Kidney (tissue), 14 donors: ENCODE data around the gene HDAC10. TPM values are rescaled to one million over a fixed set of nuclear protein-coding genes. Genes with fewer than 3 reads are reported as not detected.

Experiments
- DNase-seq, 5 donors: peaks; one replicate each; pipeline ENCODE4 v3.0.0-alpha.2; 2013 to 2020
- FAIRE-seq: peaks from 2 replicates; lab custom pipeline; 2012; peaks lifted over from hg19 to GRCh38; lab: Jason Lieb, UNC
- H3K27ac ChIP-seq, 2 donors: one replicate each; pipeline ENCODE4 v1.7.0; 2013; ENCODE audit warnings: low read depth in 2 of 2, low read length in 2 of 2, inconsistent platforms in 1 of 2
- H3K27me3 ChIP-seq: one replicate; pipeline ENCODE4 v1.7.1; 2013; ENCODE audit warnings: low read length, inconsistent platforms; ENCODE audit not compliant: control insufficient read depth, insufficient read depth
- H3K36me3 ChIP-seq, 3 donors: one replicate each; pipeline versions ENCODE4 v1.7.0 to v1.7.1; 2013; ENCODE audit warnings: low read length in 3 of 3, control low read depth in 1 of 3, inconsistent platforms in 1 of 3; ENCODE audit not compliant: insufficient read depth in 3 of 3, control insufficient read depth in 2 of 3
- H3K4me1 ChIP-seq, 3 donors: one replicate each; pipeline versions ENCODE4 v1.7.0 to v1.7.1; 2013; ENCODE audit warnings: low read length in 3 of 3, inconsistent platforms in 1 of 3, low read depth in 1 of 3; ENCODE audit not compliant: control insufficient read depth in 2 of 3, insufficient read depth in 2 of 3
- H3K4me3 ChIP-seq, 3 donors: one replicate each; pipeline versions ENCODE4 v1.7.0 to v1.8.1; 2013; ENCODE audit warnings: low read length in 3 of 3, control low read depth in 1 of 3, inconsistent platforms in 1 of 3
- H3K9ac ChIP-seq, 3 donors: one replicate each; pipeline versions ENCODE4 v1.7.0 to v1.7.1; 2013; ENCODE audit warnings: low read length in 3 of 3, control low read depth in 1 of 3, inconsistent platforms in 1 of 3
- H3K9me3 ChIP-seq, 3 donors: one replicate each; pipeline versions ENCODE4 v1.7.0 to v1.7.1; 2013; ENCODE audit warnings: low read length in 3 of 3, control low read depth in 1 of 3, inconsistent platforms in 1 of 3; ENCODE audit not compliant: control insufficient read depth in 2 of 3, insufficient read depth in 1 of 3
- CTCF ChIP-seq: IDR thresholded peaks from 3 replicates; pipeline ENCODE4 v1.5.1; 2012; ENCODE audit warnings: mild to moderate bottlenecking, moderate library complexity, borderline replicate concordance; ENCODE audit not compliant: insufficient read depth; ENCODE audit errors: extremely low read depth
- intact Hi-C: fragments of 100-400 bp; cut with DNase I; formaldehyde crosslinking; loops from one replicate; pipeline ENCODE4 v1.11.1; 2022
- polyA plus RNA-seq: library from polyadenylated mRNA; stranded (reverse); fragments of 350-450 nt; fragmentation: Illumina TruSeq; extraction: RNeasy Lipid Tissue Mini Kit (QIAGEN cat#74804); gene quantifications from one replicate; pipeline ENCODE4 v1.2.3, GENCODE V29; 2014; ENCODE audit warnings: low read depth, low replicate concordance; ENCODE audit not compliant: insufficient read depth
- total RNA-seq: library from RNA; stranded (reverse); fragmentation: NEBNext Ultra II Directional; extraction: Animal tissue kit (Norgen Biotek cat#: 25700); gene quantifications from one replicate; pipeline ENCODE4 v1.2.1, GENCODE V29; 2021
- donor health status: control.
- donor health status: control.
- donor health status: control.
- donor health status: control.
- donor health status: control.
- donor health status: DM: yes; HTN: yes; CAD: no.
- donor health status: Normal renal cell carcinoma (clear cell type).

The HDAC10 gene
- total and polyA plus RNA-seq, 2 donors from 2014 or later: 20.4 to 43.8 TPM

- no peak for DNase-seq
- intact Hi-C loops: no loop called here
- Histone ChIP-seq H3K9me3 (no peaks in the 10 kb centered on the region), H3K4me3 (no peak overlapping the region), H3K36me3 (peaks cover 0 to 60% (median 25%) of the 10 kb centered on the region in 3 donors), H3K9ac (no peak overlapping the region), H3K27ac (peak overlapping the region in 1 of 2 donors; percentile 22), H3K4me1 (peaks cover 0 to 9% (median 3%) of the 10 kb centered on the region in 3 donors), H3K27me3 (no peaks in the 10 kb centered on the region)
- FAIRE-seq: no peak
- no peak for TF ChIP-seq CTCF
Observed at GRCh38 chr22:50281384-50281760, 30.3 kb upstream of the HDAC10 start.

- Histone ChIP-seq H3K4me1 (peaks cover 0 to 6% (median 3%) of the 10 kb centered on the region in 3 donors), H3K9ac (no peak overlapping the region), H3K36me3 (peaks cover 0 to 56% (median 22%) of the 10 kb centered on the region in 3 donors), H3K9me3 (no peaks in the 10 kb centered on the region), H3K4me3 (no peak overlapping the region), H3K27me3 (no peaks in the 10 kb centered on the region), H3K27ac (no peak overlapping the region)
- intact Hi-C loops: no loop called here
- TF ChIP-seq CTCF: no peak
- no peak for DNase-seq
- no peak for FAIRE-seq
Observed at GRCh38 chr22:50280708-50281383, 29.8 kb upstream of the HDAC10 start.

GRCh38 chr22:50280022-50280707 is 29.1 kb upstream of the HDAC10 start:
- intact Hi-C loops: no loop called here
- H3K9me3 ChIP-seq: no peaks in the 10 kb centered on the region
- no peak for FAIRE-seq
- H3K4me1 ChIP-seq: peaks cover 0 to 5% (median 3%) of the 10 kb centered on the region in 3 donors
- no peak for TF ChIP-seq CTCF
- H3K27me3 ChIP-seq: no peaks in the 10 kb centered on the region
- DNase-seq: no peak
- H3K27ac ChIP-seq: no peak overlapping the region
- H3K36me3 ChIP-seq: peaks cover 0 to 58% (median 19%) of the 10 kb centered on the region in 3 donors
- no peak overlapping the region for H3K9ac ChIP-seq
- H3K4me3 ChIP-seq: no peak overlapping the region
